GM12875 (cell line): ENCODE measurements around the gene GLOD5.

Experiments
- H3K4me3 ChIP-seq: one replicate; pipeline ENCODE4 v1.5.1; 2011; ENCODE audit warnings: low read depth, low read length, control low read depth
- CTCF ChIP-seq: IDR thresholded peaks from 2 replicates; pipeline ENCODE4 v1.5.1; 2011; ENCODE audit warnings: low read depth, mild to moderate bottlenecking, control low read depth, inconsistent platforms, low read length, moderate library complexity, borderline replicate concordance; ENCODE audit not compliant: insufficient read depth

The GLOD5 gene

GRCh38 chrX:48737940-48738339 lies 23.6 kb upstream of the GLOD5 start:
- peak overlapping the region; percentile 46 for H3K4me3 ChIP-seq
- TF ChIP-seq CTCF: no peak

GRCh38 chrX:48741834-48742233 lies 19.7 kb upstream of the GLOD5 start:
- TF ChIP-seq CTCF: no peak
- H3K4me3 ChIP-seq: no peak overlapping the region

GRCh38 chrX:48745222-48745621 lies 16.3 kb upstream of the GLOD5 start:
- no peak overlapping the region for H3K4me3 ChIP-seq
- TF ChIP-seq CTCF: no peak

GRCh38 chrX:48747415-48748016 lies 14.0 kb upstream of the GLOD5 start:
- H3K4me3 ChIP-seq: no peak overlapping the region
- no peak for TF ChIP-seq CTCF

GRCh38 chrX:48749182-48749581 lies 12.4 kb upstream of the GLOD5 start:
- no peak overlapping the region for H3K4me3 ChIP-seq
- no peak for TF ChIP-seq CTCF

- no peak for TF ChIP-seq CTCF
- no peak overlapping the region for H3K4me3 ChIP-seq
Observed at GRCh38 chrX:48751343-48751742, 10.2 kb upstream of the GLOD5 start.

GRCh38 chrX:48752498-48752897 lies 9.0 kb upstream of the GLOD5 start:
- TF ChIP-seq CTCF: no peak
- H3K4me3 ChIP-seq: no peak overlapping the region
